ENCODE measurements around the gene EIF2AK2.

DNA sequence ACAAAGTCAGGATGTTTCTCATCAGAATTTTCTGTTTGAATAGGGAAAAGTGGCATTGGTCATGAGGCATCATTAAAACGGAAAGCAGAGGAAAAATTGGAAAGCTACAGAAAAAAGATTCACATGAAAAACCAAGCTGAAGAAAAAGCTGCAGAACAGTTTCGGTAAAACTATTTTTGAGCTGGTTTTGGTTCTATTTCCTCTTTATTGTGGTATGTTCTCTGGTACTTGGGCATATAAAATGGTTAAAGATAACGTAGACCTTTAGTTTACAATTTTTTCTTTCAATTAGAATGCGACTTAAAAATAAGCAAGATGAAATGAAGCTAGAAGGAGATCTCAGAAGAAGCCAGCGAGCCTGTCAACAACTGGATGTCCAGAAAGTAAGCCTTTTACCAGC is 64.9 kb downstream of the EIF2AK2 start:
- TF ChIP-seq EZH2 (IDR thresholded peaks at IDR 0.05; ENCODE audit: borderline replicate concordance, control insufficient read depth, low read depth, low read length) (no peak), FOXK2 (IDR thresholded peaks at IDR 0.05) (no peak), EP300 (IDR thresholded peaks at IDR 0.05; ENCODE audit: borderline replicate concordance in 1 of 2, control insufficient read depth in 1 of 2, low read depth in 2 of 2, low read length in 2 of 2) (peak; percentile 65 to 72; a peak in 3 of 4 replicates), NFXL1 (IDR thresholded peaks at IDR 0.05; ENCODE audit: borderline replicate concordance) (no peak), CREM (IDR thresholded peaks at IDR 0.05; ENCODE audit: low read depth) (peak; percentile 62; the same call in 1 of the 2 replicates), BHLHE40 (IDR thresholded peaks at IDR 0.05; ENCODE audit: borderline replicate concordance in 1 of 2, low read depth in 2 of 2, low read length in 1 of 2) (no peak), HDAC2 (IDR thresholded peaks at IDR 0.05) (no peak), SRF (IDR thresholded peaks at IDR 0.05; ENCODE audit: low read depth in 2 of 2, low read length in 2 of 2) (no peak), POLR2A (IDR thresholded peaks at IDR 0.05; ENCODE audit: low read depth, low read length) (no peak), PAX8 (IDR thresholded peaks at IDR 0.05) (no peak), NBN (IDR thresholded peaks at IDR 0.05) (0 out of 2 replicates have a peak, but pooled peaks have one; percentile 23)
- TF ChIP-seq, protein P1, sequence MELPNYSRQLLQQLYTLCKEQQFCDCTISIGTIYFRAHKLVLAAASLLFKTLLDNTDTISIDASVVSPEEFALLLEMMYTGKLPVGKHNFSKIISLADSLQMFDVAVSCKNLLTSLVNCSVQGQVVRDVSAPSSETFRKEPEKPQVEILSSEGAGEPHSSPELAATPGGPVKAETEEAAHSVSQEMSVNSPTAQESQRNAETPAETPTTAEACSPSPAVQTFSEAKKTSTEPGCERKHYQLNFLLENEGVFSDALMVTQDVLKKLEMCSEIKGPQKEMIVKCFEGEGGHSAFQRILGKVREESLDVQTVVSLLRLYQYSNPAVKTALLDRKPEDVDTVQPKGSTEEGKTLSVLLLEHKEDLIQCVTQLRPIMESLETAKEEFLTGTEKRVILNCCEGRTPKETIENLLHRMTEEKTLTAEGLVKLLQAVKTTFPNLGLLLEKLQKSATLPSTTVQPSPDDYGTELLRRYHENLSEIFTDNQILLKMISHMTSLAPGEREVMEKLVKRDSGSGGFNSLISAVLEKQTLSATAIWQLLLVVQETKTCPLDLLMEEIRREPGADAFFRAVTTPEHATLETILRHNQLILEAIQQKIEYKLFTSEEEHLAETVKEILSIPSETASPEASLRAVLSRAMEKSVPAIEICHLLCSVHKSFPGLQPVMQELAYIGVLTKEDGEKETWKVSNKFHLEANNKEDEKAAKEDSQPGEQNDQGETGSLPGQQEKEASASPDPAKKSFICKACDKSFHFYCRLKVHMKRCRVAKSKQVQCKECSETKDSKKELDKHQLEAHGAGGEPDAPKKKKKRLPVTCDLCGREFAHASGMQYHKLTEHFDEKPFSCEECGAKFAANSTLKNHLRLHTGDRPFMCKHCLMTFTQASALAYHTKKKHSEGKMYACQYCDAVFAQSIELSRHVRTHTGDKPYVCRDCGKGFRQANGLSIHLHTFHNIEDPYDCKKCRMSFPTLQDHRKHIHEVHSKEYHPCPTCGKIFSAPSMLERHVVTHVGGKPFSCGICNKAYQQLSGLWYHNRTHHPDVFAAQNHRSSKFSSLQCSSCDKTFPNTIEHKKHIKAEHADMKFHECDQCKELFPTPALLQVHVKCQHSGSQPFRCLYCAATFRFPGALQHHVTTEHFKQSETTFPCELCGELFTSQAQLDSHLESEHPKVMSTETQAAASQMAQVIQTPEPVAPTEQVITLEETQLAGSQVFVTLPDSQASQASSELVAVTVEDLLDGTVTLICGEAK (IDR thresholded peaks at IDR 0.05; ENCODE audit: borderline replicate concordance): no peak
- TF ChIP-seq, protein P2, sequence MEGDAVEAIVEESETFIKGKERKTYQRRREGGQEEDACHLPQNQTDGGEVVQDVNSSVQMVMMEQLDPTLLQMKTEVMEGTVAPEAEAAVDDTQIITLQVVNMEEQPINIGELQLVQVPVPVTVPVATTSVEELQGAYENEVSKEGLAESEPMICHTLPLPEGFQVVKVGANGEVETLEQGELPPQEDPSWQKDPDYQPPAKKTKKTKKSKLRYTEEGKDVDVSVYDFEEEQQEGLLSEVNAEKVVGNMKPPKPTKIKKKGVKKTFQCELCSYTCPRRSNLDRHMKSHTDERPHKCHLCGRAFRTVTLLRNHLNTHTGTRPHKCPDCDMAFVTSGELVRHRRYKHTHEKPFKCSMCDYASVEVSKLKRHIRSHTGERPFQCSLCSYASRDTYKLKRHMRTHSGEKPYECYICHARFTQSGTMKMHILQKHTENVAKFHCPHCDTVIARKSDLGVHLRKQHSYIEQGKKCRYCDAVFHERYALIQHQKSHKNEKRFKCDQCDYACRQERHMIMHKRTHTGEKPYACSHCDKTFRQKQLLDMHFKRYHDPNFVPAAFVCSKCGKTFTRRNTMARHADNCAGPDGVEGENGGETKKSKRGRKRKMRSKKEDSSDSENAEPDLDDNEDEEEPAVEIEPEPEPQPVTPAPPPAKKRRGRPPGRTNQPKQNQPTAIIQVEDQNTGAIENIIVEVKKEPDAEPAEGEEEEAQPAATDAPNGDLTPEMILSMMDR (IDR thresholded peaks at IDR 0.05 in 2 of 3, conservative IDR thresholded peaks at IDR 0.05 in 1 of 3; ENCODE audit: control insufficient read depth in 2 of 3, extremely low read depth in 1 of 3, insufficient read depth in 1 of 3, low read depth in 3 of 3, low read length in 3 of 3): no peak
- TF ChIP-seq, protein P3, sequence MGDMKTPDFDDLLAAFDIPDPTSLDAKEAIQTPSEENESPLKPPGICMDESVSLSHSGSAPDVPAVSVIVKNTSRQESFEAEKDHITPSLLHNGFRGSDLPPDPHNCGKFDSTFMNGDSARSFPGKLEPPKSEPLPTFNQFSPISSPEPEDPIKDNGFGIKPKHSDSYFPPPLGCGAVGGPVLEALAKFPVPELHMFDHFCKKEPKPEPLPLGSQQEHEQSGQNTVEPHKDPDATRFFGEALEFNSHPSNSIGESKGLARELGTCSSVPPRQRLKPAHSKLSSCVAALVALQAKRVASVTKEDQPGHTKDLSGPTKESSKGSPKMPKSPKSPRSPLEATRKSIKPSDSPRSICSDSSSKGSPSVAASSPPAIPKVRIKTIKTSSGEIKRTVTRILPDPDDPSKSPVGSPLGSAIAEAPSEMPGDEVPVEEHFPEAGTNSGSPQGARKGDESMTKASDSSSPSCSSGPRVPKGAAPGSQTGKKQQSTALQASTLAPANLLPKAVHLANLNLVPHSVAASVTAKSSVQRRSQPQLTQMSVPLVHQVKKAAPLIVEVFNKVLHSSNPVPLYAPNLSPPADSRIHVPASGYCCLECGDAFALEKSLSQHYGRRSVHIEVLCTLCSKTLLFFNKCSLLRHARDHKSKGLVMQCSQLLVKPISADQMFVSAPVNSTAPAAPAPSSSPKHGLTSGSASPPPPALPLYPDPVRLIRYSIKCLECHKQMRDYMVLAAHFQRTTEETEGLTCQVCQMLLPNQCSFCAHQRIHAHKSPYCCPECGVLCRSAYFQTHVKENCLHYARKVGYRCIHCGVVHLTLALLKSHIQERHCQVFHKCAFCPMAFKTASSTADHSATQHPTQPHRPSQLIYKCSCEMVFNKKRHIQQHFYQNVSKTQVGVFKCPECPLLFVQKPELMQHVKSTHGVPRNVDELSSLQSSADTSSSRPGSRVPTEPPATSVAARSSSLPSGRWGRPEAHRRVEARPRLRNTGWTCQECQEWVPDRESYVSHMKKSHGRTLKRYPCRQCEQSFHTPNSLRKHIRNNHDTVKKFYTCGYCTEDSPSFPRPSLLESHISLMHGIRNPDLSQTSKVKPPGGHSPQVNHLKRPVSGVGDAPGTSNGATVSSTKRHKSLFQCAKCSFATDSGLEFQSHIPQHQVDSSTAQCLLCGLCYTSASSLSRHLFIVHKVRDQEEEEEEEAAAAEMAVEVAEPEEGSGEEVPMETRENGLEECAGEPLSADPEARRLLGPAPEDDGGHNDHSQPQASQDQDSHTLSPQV (IDR thresholded peaks at IDR 0.05): no peak

Data from GM12878 (cell line).